Activated CD4-positive, alpha-beta T cell treated with anti-CD3 and anti-CD28 coated beads, Interleukin-2, amount 50 U/mL, for 1 hour (primary cell): ENCODE data around the gene ZNF593OS.

Experiments used
- DNase-seq: peaks from one replicate; pipeline ENCODE4 v3.0.0-alpha.2; 2020

The ZNF593OS gene

DNA sequence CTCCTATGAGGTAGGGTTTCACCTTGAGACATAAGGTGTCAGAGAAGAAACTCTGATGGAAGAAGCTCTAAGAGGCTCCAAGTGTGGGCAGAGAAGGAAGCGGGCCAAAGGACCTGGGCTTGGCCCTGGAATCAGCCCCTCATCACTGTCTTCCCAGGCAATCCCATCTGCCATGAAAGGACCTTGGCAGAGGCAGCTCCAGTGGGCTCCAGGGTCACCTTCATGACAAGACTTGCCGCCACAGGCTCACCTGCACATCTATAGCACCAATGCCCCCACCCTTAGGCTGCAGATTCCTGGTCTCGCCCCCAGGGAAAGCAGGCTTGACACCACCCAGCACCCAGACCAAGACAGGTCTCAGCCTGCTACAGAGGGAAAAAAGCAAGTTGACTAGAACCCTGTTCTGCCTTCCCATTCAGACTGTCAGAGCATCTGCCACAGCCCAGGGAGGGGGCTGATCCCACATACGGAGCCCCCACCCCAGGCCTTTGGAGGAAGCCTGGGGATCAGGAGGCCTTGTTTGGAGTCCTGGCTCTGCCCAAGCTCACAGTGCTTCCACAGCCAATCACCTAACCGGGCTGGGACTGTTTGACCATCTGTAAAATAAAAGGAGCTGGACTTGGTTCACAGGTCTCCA lies 13.2 kb downstream of the ZNF593OS start:
- DNase-seq = no peak

DNA sequence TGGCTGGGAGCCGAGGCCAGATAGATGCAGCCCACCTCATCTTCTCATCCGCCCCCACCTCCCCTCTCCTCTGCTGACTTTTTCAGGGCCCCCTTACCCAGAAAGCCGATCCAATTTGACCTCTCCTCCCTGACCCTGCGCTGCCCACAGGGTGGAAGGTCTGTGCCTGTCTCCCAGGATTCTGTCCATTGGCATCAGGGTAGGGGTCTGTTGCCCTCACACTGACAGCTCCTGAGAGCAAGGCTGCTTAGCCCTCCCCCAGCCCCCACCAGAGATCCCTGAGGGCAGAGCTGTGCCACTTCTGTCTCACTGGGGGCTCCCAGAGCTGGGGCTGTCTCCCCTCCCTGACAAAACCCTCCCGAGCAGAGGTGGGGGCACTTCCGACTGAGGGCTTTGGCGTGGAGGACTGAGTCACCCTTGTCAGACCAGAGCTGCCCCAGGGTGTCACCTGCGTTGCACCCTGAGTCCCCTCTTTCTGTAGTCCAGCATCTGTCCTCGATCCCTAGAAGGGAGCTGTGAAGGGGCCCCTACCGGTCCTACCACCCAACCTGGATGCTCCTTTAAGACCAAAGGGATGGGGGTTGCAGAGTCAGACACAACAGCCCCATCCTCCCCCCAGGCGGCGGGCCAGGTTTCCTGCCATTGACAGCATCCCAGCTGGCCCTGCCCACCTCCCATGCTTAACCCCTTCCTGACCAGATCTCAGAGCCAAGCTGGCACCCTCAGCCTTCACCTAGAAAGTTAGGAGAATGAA lies 15.2 kb downstream of the ZNF593OS start:
- no peak for DNase-seq

DNA sequence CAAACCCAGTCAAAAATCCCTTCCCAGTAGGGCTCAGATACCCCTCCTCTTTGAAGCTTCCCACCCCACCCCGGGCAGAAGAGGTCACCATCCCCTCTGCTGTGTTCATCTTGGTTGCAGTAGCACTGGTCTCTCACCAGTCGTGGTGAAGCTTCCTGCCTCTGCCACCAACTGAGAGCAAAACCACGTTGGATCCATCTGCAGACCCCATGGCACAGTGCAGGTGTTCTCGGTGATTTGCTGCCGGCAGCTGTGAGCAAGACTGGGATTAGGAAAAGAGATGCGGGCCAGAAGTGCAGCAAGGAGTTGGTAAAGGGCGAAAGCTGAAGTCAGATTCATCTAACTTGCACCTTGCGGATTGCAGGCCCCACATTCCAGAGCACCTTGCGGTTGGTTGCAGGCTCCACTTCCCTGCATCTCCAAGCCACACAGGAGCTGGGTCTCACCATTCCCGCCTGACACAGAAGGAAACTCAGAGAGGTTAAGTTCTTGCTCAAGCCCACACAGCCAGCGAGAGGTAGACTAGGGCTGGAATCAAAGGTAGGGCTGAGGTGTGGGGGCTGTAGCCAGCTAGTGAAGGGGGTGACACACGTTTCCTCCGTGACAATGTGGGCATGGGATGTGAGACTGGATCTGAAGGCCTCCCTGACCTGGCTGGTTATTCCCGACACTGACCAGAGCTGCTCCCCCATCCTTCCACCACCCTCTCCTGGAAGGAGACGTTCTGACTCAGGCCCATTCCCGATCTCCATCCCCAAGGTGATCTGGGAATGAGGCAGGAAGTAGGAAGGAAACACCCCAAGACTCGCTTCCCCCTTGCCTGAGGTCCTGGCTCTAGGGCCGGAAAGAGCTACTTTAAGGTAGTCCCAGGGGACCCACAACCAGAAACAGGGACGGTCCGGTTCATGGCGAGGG lies 16.0 kb downstream of the ZNF593OS start:
- no peak for DNase-seq

DNA sequence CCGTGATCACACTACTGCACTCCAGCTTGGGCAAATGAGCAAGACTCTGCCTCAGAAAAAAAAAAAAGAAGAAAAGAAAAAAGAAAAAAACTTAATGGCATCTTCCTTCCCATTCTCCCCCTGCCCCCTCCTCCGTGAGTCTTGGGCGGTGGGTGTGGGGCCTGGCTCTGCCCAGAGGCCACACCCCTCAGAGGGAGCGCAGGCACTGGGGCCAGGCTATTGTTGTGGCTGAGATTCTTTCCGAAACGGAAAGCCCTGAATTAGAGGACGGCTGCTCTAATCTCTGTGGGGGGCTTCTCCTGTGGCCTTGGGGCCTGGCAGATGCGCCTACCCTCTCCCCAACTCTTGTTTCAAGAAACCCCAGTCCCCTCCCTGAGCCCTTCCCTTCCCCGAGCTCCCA lies 16.9 kb downstream of the ZNF593OS start:
- DNase-seq = no peak

DNA sequence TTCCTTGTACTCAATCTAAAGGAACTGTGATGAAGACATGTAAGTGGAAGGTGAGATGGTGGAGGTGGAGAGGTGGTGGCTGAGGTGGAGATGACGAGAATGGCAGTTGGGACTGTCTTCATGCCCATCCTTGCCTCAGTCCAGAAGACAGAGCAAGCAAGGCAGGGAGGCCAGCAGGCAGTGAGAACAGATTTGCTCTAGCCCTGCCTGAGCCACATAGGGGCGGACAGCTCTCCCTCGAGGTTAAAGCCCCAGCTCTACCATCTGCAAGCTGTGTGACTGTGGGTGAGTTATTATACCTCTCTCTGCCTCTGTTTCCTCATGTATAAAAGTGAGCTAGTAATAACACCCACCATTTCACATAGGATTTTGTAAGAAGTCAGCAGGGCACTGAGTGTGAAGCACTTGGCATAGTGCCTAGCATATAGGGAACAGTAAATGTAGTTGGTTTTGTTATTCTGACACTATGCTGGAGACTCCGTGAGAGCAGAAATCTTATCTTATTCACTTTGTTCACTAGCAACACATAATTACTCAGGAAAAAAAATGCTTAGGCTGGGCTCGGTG lies 17.6 kb downstream of the ZNF593OS start:
- no peak for DNase-seq

DNA sequence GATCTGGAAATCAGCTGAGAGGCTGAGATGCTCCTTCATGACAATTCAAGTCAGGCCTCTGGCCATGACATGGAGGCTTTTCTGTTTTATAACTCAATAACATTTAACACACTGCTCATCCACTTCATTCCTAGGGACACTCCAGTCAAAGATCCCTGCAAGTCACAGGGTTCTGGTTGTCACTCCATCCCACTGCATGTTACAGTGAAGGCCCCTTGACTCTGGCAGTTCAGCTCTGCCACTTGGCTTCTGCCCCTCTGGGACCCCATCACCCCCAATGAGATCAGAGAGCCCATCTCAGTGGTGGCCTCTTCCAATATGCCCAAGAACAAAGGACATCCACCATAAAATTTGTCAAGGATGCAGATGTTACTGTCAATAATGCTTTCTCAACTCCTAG lies 22.7 kb downstream of the ZNF593OS start:
- DNase-seq = no peak

DNA sequence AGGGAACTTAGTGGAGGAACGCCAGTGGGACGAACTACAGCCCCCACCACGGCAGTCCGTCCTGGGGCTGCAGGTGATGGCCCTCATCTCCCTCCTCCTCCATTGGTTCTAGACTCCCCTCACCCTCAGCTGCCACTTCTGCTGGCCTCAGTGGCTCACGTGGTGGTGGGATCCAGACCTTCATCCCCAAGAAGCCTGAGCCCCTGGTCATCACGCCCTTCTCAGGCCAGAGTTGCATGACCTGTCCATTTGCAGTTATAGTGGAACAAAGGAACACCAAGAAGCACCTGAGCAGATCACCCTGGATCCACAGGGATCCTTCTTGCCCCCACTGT lies 25.7 kb downstream of the ZNF593OS start:
- no peak for DNase-seq

DNA sequence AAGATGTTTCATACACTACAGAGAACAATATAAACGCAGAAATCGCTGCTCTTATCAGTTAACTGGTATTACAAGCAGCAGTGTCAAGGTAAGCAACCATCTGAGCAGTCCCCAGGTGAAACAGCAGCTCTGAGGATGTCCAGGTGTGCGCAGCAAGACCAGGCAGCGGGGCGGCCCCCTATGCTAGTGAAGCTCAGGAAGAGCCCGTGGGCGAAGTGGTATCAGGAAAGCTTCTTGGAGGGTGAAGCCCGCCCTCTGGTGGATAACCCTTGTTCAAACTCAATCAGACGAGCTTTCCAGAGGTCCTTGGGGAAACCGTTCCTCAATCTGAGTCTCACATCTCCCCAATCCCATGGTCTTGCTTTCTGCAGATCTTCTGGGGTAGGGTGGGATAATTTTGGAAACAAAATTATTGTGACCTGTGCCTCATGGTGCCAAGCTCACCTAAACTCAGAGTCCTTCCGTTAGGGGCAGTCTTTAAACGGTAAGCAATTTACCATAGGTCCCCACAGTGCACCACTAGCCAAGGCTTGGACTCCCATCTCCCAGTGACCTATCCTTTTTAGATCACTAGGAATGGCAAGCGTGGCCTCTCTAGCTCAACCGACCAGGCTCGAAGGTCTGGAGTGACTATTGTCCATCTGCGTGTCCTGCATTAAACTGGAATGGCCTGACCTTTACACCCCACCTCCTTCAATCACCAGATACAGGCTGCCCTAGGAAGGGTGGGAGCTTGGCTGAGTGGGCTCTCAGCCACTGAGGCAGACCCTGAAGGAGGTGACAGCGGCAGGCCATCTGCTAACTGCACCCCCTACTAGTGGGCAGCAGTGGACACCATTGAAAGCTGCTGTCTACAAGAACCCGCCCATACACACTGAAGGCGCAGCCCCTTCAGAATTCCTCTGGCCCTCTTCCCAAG lies 26.3 kb downstream of the ZNF593OS start:
- peak; percentile 70 for DNase-seq

DNA sequence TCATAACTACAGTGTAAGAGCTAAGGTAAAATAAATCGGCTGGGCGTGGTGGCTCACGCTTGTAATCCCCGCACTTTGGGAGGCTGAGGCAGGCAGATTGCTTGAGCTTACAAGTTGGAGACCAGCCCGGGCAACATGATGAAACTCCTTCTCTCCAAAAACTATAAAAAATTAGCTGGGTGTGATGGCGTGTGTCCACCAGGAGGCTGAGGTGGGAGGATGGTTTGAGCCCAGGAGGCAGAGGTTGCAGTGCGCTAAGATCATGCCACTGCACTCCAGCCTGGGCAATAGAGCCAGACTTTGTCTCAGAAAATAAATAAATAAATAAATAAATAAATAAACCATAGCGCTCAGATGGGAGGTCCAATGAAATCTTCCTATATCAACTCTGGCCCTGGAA lies 29.5 kb downstream of the ZNF593OS start:
- no peak for DNase-seq

DNA sequence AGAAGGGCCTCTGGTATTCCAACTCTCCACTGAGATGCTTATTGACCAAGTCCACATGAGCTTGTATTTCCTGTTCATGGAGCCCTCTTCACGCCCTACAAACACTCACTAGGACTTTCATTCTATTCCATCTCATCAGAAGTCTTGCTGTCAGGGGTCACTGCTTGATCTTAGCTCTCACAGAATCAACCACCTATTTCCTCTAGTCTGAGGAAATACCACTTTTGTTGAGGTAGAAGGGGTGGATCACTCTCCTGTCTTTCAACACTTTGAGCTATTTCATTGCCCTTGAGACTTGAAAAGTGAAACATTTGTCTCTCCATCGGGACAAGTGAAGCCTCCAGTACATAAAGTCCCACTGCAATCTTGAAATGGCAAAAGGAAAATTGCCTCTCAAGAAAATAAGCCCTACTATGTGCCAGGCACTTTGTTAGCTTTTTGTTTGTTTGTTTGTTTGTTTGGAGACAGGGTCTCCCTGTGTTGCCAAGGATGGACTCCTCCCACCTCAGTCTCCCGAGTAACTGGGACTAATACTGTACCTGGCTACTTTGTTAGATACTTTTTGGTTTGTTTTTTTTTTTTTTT lies 32.6 kb downstream of the ZNF593OS start:
- DNase-seq = no peak

DNA sequence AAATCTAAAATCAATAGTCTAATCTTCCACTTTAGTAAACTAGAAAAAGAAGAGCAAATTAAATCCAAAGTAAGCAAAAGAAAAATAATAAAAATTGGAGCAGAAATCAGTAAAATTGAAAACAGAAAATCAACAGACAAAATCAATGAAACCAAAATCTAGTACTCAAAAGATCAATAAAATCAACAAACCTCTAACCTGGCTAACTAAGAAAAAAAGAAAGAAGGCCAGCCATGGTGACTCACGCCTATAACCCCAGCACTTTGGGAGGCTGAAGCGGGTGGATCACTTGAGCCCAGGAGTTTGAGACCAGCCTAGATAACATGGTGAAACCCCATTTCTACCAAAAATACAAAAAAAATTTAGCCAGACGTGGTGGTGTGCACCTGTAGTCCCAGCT lies 37.2 kb downstream of the ZNF593OS start:
- DNase-seq = no peak

DNA sequence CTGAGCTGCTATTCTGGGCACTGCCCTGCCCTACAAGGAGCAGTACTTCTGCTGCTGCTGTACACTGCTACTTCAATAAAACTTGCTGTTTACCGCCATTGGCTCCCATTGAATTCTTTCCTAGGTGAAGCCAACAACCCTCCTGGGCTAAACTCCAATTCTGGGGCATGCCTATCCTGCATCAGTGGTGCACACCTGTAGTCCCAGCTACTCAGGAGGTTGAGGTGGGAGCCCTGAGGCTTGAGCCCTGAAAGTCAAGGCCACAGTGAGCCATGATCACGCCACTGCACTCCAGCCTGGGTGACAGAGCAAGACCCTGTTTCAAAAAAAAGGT lies 38.8 kb downstream of the ZNF593OS start:
- DNase-seq = no peak

DNA sequence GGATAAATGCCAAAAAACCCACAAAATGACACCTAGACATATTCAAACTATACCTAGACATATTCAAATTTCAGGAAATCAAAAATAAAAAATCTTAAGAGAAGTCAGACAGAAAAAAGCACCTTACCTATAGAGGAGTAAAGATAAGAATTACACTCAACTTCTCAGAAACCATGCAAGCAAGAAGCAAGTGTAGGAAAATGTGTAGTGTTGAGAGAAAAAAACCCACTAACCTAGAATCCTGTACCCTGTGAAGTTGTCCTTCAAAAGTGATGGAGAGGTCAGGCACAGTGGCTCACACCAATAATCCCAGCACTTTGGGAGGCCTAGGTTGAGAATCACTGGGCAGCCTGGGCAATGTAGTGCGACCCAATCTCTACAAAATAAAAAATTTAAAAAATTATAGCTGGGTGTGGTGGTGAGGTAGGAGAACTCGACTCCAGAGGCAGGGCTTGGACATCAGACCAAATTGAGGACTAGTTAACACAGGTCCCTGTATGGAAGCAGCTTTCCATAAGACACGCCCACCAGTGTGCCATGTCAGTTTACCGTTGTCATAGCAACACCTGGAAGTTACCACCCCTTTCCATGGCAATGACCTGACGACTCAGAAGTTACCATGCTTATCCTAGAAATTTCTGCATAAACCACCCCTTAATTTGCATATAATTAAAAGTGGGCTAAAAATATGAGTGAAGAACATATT lies 39.4 kb downstream of the ZNF593OS start:
- DNase-seq = no peak

DNA sequence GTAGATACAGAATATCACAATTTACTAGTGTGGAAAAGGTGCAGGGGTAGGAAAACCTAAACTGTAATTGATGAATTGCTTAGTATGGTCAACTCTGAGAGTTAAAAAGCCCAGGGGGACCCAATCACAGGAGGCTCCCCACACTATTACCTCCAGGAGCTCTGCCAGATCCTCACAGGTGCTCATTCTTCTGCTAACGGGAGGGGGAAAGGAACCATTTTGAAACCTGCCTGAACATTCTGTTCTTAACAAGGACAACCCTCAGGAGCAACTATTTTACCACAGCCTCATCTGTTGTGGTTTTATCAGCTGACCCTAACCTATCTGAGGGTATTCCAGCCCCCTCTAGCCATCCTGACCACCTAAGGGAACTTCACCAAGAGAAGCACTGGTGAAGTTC lies 40.9 kb downstream of the ZNF593OS start:
- no peak for DNase-seq

DNA sequence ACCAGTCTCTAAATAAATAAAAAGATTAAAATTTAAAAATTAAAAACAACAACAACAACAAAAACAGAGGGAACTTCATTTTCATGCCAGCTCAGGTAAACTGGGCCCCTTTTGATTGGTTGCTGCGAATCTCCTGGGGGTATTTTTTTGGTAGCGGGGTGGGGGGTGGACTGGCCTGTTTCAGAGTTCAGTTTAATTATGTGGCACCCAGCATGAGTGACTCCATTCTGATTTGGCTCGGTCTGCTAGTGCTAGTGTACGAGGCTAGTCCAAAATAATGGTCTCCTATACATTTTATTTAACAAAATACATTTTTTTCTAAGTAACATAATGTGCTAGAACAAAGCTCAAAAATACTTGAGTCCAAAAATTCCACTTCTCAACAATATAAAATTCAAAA lies 41.9 kb downstream of the ZNF593OS start:
- no peak for DNase-seq

DNA sequence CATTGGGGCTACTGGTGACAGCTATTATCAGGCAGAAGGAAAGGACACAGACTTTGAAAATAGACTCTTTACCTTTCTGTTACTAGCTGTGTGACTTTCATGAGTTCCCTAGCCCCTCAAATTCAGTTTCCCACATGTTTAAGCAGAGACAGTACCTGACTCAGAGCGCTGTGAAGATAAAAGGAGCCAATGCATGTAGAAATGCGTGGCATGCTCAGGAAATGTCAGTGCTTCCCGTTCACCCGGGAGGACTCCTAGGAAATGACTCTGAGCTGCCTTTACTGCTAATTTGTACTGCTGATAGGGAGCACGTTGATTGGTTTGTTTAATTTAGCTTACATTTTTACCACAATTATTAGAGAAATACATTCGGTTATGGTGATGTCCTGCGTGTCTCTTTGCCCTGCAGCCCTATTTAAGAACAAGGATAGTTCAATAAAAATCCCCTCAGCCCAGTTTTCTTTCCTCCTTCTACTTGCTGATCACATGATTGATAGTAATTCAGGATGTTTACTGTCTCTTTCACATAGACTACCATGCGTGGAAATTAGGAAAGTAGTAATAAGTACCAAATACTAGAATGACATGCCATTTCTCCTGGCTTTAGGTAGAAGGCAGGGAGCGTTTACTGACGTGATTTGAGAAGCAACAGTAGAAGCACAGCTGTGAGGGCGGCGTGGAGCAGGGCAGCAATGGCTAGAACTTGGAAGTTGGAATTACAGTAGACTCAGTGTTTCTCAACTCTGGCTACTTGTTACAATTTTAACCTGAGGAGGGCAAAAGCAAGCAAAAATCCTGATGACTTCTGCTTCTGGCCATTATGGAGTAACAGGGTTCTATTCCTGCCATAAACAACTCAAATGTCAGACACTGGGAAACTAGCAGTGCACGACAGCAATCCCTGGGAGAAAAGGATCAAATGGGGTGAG lies 44.1 kb downstream of the ZNF593OS start:
- no peak for DNase-seq

DNA sequence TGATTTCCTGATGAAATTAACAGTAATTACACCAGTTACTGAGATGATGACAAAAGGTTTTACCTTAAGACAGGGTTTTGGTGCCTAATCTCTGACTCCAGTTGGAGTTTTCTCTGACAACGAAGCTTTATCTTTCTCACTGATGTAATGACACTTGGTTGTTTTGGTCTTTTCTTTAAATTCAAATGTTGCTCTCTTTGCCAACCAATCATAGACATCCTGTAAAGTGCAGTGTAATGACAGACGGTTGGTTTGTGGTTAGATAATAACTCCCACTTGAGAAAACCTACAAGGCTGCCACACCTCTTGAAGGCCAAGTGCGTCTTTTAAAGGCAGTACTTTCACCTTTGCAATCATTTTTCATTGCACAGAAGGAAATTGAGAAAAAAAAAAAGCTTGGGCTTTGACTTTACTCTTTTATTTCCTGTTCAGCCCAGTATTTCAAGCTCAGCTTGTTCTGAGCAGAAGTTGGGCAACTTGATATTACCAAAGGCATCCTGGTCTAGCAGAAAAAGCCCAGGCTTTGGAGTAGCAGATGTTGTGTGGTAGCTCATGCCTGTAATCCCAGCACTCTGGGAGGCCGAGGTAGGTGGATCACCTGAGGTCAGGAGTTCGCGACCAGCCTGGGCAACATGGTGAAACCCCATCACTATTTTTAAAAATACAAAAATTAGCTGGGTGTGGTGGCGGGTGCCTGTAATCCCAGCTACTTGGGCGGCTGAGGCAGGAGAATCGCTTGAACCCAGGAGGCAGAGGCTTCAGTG lies 45.1 kb downstream of the ZNF593OS start:
- DNase-seq = peak; percentile 29

DNA sequence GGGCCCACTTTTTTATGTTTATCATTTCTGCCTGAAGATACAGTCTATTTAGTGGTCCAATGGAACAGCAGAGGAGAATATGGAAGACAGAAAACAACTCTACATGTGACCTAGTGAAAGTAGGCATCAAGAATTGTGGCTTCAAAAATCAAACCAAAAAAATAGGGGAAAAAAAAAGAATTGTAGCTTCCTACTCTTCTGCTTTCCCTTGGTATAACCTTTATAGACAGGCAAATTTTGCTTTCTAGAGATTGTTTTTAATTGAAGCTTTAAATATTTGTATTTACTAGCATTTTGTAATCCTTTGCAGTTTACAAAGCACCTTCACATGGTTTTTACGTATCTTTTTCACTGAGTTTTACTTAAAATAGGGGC lies 45.7 kb downstream of the ZNF593OS start:
- DNase-seq = no peak

DNA sequence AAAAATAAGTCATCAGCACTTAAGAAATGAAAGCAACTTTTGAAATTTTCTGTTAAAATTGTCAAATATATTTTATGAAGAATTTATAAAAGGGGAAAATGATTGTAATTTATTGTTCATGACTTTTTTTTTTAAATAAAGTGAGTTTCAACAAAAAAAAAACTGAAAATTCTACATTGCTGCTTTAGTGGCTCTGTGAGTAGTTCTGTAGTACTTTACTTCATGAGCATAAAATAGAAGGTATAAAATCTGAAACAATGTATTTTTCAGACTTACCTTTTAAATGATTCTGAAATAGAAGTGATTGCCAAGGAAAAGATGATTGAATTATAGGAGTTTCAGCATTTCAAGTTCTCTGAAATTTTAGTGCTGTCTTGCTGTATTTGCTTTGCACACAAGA lies 46.2 kb downstream of the ZNF593OS start:
- no peak for DNase-seq
